Trophoblast cell (in vitro differentiated cells and primary cell): Measurements from ENCODE around the gene CD58.

Source experiments
- DNase-seq, 2 donors: peaks; one replicate each; pipeline ENCODE4 v3.0.0-alpha.2; 2016
- H2AFZ ChIP-seq: 2 replicates; pipeline ENCODE4 v1.6.1; 2013; ENCODE audit warnings: low read length, moderate library complexity, mild to moderate bottlenecking; ENCODE audit not compliant: insufficient read depth, poor library complexity
- H2AK5ac ChIP-seq: 2 replicates; pipeline ENCODE4 v1.6.1; 2013; ENCODE audit warnings: mild to moderate bottlenecking, low read length
- H2BK120ac ChIP-seq: 2 replicates; pipeline ENCODE4 v1.6.1; 2013; ENCODE audit warnings: low read length, mild to moderate bottlenecking, moderate library complexity; ENCODE audit not compliant: insufficient read depth, poor library complexity
- H2BK12ac ChIP-seq: 2 replicates; pipeline ENCODE4 v1.6.1; 2013; ENCODE audit warnings: mild to moderate bottlenecking, low read length, moderate library complexity
- H2BK5ac ChIP-seq: 2 replicates; pipeline ENCODE4 v1.6.1; 2013; ENCODE audit warnings: low read length, low read depth, moderate library complexity, mild to moderate bottlenecking; ENCODE audit not compliant: poor library complexity
- H3K14ac ChIP-seq: 2 replicates; pipeline ENCODE4 v1.6.1; 2013; ENCODE audit warnings: mild to moderate bottlenecking, low read length
- H3K18ac ChIP-seq: 2 replicates; pipeline ENCODE4 v1.6.1; 2013; ENCODE audit warnings: mild to moderate bottlenecking, low read length
- H3K23ac ChIP-seq: 2 replicates; pipeline ENCODE4 v1.6.1; 2013; ENCODE audit warnings: low read length
- H3K27ac ChIP-seq: 2 replicates; pipeline ENCODE4 v1.5.1; 2013; ENCODE audit warnings: low read depth, mild to moderate bottlenecking, inconsistent platforms, low read length, moderate library complexity
- H3K27me3 ChIP-seq: 2 replicates; pipeline ENCODE4 v1.6.1; 2013; ENCODE audit warnings: inconsistent platforms, mild to moderate bottlenecking, low read length, moderate library complexity; ENCODE audit not compliant: insufficient read depth
- H3K36me3 ChIP-seq, 2 experiments: 1 replicate in 1 of 2; 2 replicates in 1 of 2; pipeline ENCODE4 v1.6.1; 2013; ENCODE audit warnings: low read length in 2 of 2, mild to moderate bottlenecking in 2 of 2, moderate library complexity in 1 of 2; ENCODE audit not compliant: insufficient read depth in 2 of 2, control insufficient read depth in 1 of 2
- H3K4ac ChIP-seq: 2 replicates; pipeline ENCODE4 v1.6.1; 2013; ENCODE audit warnings: low read depth, mild to moderate bottlenecking, low read length, moderate library complexity
- H3K4me1 ChIP-seq, 2 experiments: 1 replicate in 1 of 2; 2 replicates in 1 of 2; pipeline ENCODE4 v1.6.1; 2013; ENCODE audit warnings: low read length in 2 of 2, mild to moderate bottlenecking in 2 of 2, moderate library complexity in 1 of 2; ENCODE audit not compliant: insufficient read depth in 2 of 2, control insufficient read depth in 1 of 2
- H3K4me2 ChIP-seq: 2 replicates; pipeline ENCODE4 v1.6.1; 2013; ENCODE audit warnings: inconsistent platforms, mild to moderate bottlenecking, low read length, moderate library complexity
- H3K4me3 ChIP-seq: 2 replicates; pipeline ENCODE4 v1.5.1; 2013; ENCODE audit warnings: mild to moderate bottlenecking, low read depth, low read length, inconsistent platforms
- H3K79me1 ChIP-seq: one replicate; pipeline ENCODE4 v1.6.1; 2013; ENCODE audit warnings: low read length
- H3K79me2 ChIP-seq: 2 replicates; pipeline ENCODE4 v1.6.1; 2013; ENCODE audit warnings: low read length, mild to moderate bottlenecking; ENCODE audit not compliant: control insufficient read depth, insufficient read depth, poor library complexity
- H3K9ac ChIP-seq: 2 replicates; pipeline ENCODE4 v1.6.1; 2013; ENCODE audit warnings: mild to moderate bottlenecking, low read length
- H3K9me3 ChIP-seq: 2 replicates; pipeline ENCODE4 v1.6.1; 2013; ENCODE audit warnings: low read depth, mild to moderate bottlenecking, control low read depth, inconsistent platforms, low read length; ENCODE audit not compliant: insufficient read depth
- H4K12ac ChIP-seq: 2 replicates; pipeline ENCODE4 v1.6.1; 2013; ENCODE audit warnings: low read depth, mild to moderate bottlenecking, low read length, moderate library complexity
- H4K8ac ChIP-seq: 2 replicates; pipeline ENCODE4 v1.6.1; 2013; ENCODE audit warnings: low read depth, mild to moderate bottlenecking, low read length, moderate library complexity
- H4K91ac ChIP-seq: one replicate; pipeline ENCODE4 v1.6.1; 2013; ENCODE audit warnings: low read depth, mild to moderate bottlenecking, low read length, moderate library complexity
- WGBS: extraction: QIAGEN DNeasy Blood & Tissue Kit; methylation state at CpG from one replicate; pipeline ENCODE4 v1.1.7; 2013; ENCODE audit warnings: missing lambda C conversion rate; ENCODE audit not compliant: insufficient read length, insufficient coverage; ENCODE audit errors: extremely low coverage; 5-methylcytosine and 5-hydroxymethylcytosine counted together

CD58 gene

GRCh38 chr1:116577759-116578314 lies 7.0 kb upstream of the CD58 start:
- no peak overlapping the region for H3K9ac ChIP-seq
- WGBS: no CpG with 5 or more reads among the region's 5 CpGs
- no peaks in the 10 kb centered on the region for H3K79me2 ChIP-seq

GRCh38 chr1:116574581-116575291 lies 3.9 kb upstream of the CD58 start:
- Histone ChIP-seq H3K36me3 (peaks cover 15 to 29% of the 10 kb centered on the region in 2 experiments), H3K4me3 (no peak overlapping the region), H3K27me3 (no peaks in the 10 kb centered on the region), H3K4me2 (no peak overlapping the region), H3K27ac (no peak overlapping the region), H4K12ac (no peak overlapping the region), H2AK5ac (no peak overlapping the region), H3K23ac (no peak overlapping the region), H3K14ac (no peak overlapping the region), H3K18ac (no peak overlapping the region), H3K79me1 (peaks cover 11% of the 10 kb centered on the region), H3K9me3 (no peaks in the 10 kb centered on the region), H3K4ac (no peak overlapping the region), H3K79me2 (peaks cover 6% of the 10 kb centered on the region), H4K91ac (no peak overlapping the region), H4K8ac (no peak overlapping the region), H2AFZ (no peak overlapping the region), H2BK12ac (no peak overlapping the region), H2BK120ac (no peak overlapping the region), H2BK5ac (no peak overlapping the region), H3K9ac (no peak overlapping the region), H3K4me1 (peaks cover 18 to 20% of the 10 kb centered on the region in 2 experiments)
- WGBS: no CpG with 5 or more reads among the region's 11 CpGs
- peak; percentile 67 to 89 for DNase-seq

More at GRCh38 chr1:116577759-116578314, 7.0 kb upstream of the CD58 start:
- Histone ChIP-seq H2AFZ (no peak overlapping the region), H3K4ac (no peak overlapping the region), H4K91ac (no peak overlapping the region), H3K79me1 (no peaks in the 10 kb centered on the region), H3K27ac (no peak overlapping the region), H4K12ac (no peak overlapping the region), H2BK12ac (no peak overlapping the region), H2BK5ac (no peak overlapping the region), H3K4me1 (peaks cover 2 to 3% of the 10 kb centered on the region in 2 experiments), H3K18ac (no peak overlapping the region), H2AK5ac (no peak overlapping the region), H4K8ac (no peak overlapping the region), H2BK120ac (no peak overlapping the region), H3K9me3 (no peaks in the 10 kb centered on the region), H3K4me2 (no peak overlapping the region), H3K23ac (no peak overlapping the region), H3K27me3 (no peaks in the 10 kb centered on the region), H3K36me3 (peaks cover 22 to 36% of the 10 kb centered on the region in 2 experiments), H3K14ac (no peak overlapping the region), H3K4me3 (no peak overlapping the region)
- no peak for DNase-seq

- H4K12ac ChIP-seq: no peak overlapping the region
- H2AK5ac ChIP-seq: no peak overlapping the region
- H3K9ac ChIP-seq: no peak overlapping the region
- no peak overlapping the region for H2BK12ac ChIP-seq
- H4K91ac ChIP-seq: no peak overlapping the region
- no peak overlapping the region for H2BK120ac ChIP-seq
- no peak overlapping the region for H3K14ac ChIP-seq
- no peak overlapping the region for H2AFZ ChIP-seq
- no peak overlapping the region for H3K4ac ChIP-seq
- peaks cover 6% of the 10 kb centered on the region for H3K79me2 ChIP-seq
- no peaks in the 10 kb centered on the region for H3K27me3 ChIP-seq
- H3K79me1 ChIP-seq: peaks cover 11% of the 10 kb centered on the region
- no peak overlapping the region for H3K4me3 ChIP-seq
- WGBS: no CpG with 5 or more reads among the region's 7 CpGs
- H4K8ac ChIP-seq: no peak overlapping the region
- no peak overlapping the region for H3K23ac ChIP-seq
- H3K36me3 ChIP-seq: peaks cover 8 to 21% of the 10 kb centered on the region in 2 experiments
- H3K18ac ChIP-seq: no peak overlapping the region
- H3K4me1 ChIP-seq: peaks cover 19 to 25% of the 10 kb centered on the region in 2 experiments
- H3K9me3 ChIP-seq: no peaks in the 10 kb centered on the region
- no peak overlapping the region for H3K27ac ChIP-seq
- no peak for DNase-seq
- H2BK5ac ChIP-seq: no peak overlapping the region
- H3K4me2 ChIP-seq: no peak overlapping the region
Observed at GRCh38 chr1:116573431-116574095, 2.7 kb upstream of the CD58 start.

GRCh38 chr1:116572771-116573430 lies 2.1 kb upstream of the CD58 start:
- no peak overlapping the region for H3K4me2 ChIP-seq
- H3K4ac ChIP-seq: no peak overlapping the region
- no peak overlapping the region for H3K4me3 ChIP-seq
- H3K27me3 ChIP-seq: no peaks in the 10 kb centered on the region
- no peak for DNase-seq
- no CpG with 5 or more reads among the region's 4 CpGs for WGBS
- no peaks in the 10 kb centered on the region for H3K9me3 ChIP-seq
- H2BK12ac ChIP-seq: no peak overlapping the region
- no peak overlapping the region for H3K14ac ChIP-seq
- H2BK5ac ChIP-seq: no peak overlapping the region
- H3K79me1 ChIP-seq: peaks cover 11% of the 10 kb centered on the region
- H4K12ac ChIP-seq: no peak overlapping the region
- H3K4me1 ChIP-seq: peaks cover 19 to 25% of the 10 kb centered on the region in 2 experiments
- H2AK5ac ChIP-seq: no peak overlapping the region
- H4K8ac ChIP-seq: no peak overlapping the region
- no peak overlapping the region for H3K23ac ChIP-seq
- no peak overlapping the region for H2BK120ac ChIP-seq
- no peak overlapping the region for H3K27ac ChIP-seq
- no peak overlapping the region for H3K9ac ChIP-seq
- no peak overlapping the region for H4K91ac ChIP-seq
- H3K36me3 ChIP-seq: peaks cover 6 to 18% of the 10 kb centered on the region in 2 experiments
- H2AFZ ChIP-seq: no peak overlapping the region
- peaks cover 6% of the 10 kb centered on the region for H3K79me2 ChIP-seq
- H3K18ac ChIP-seq: no peak overlapping the region
